Smooth muscle cell (in vitro differentiated cells): Measurements from ENCODE around the gene PREX1. TPM values are rescaled to one million over a fixed set of nuclear protein-coding genes. Genes with fewer than 3 reads are reported as not detected.

Source experiments
- DNase-seq: peaks from one replicate; lab custom pipeline; 2025; ENCODE audit not compliant: unreplicated experiment; lab: John Stamatoyannopoulos, UW
- H2AFZ ChIP-seq: fragments of 200-600 bp; sonication (generic); 2 replicates; pipeline ENCODE4 v1.6.0; 2016; ENCODE audit warnings: antibody characterized with exemption, low read depth, mild to moderate bottlenecking
- H3F3A ChIP-seq: fragments of 200-600 bp; sonication (generic); 2 replicates; pipeline ENCODE4 v1.6.0; 2017; ENCODE audit warnings: antibody characterized with exemption, low read depth
- H3K27ac ChIP-seq: fragments of 200-600 bp; sonication (generic); 2 replicates; pipeline ENCODE4 v1.5.1; 2016; ENCODE audit warnings: low read depth, mild to moderate bottlenecking
- H3K27me3 ChIP-seq: fragments of 200-600 bp; sonication (generic); 2 replicates; pipeline ENCODE4 v1.6.1; 2016; ENCODE audit warnings: low read depth, mild to moderate bottlenecking
- H3K36me3 ChIP-seq: fragments of 200-600 bp; sonication (generic); 2 replicates; pipeline ENCODE4 v1.5.1; 2016; ENCODE audit warnings: low read depth
- H3K4me1 ChIP-seq: fragments of 200-600 bp; sonication (generic); 2 replicates; pipeline ENCODE4 v1.5.1; 2016; ENCODE audit warnings: low read depth
- H3K4me2 ChIP-seq: fragments of 200-600 bp; sonication (generic); 2 replicates; pipeline ENCODE4 v1.6.0; 2016; ENCODE audit warnings: mild to moderate bottlenecking
- H3K4me3 ChIP-seq: fragments of 200-600 bp; sonication (generic); 2 replicates; pipeline ENCODE4 v1.5.1; 2016; ENCODE audit warnings: mild to moderate bottlenecking
- H3K79me2 ChIP-seq: fragments of 200-600 bp; sonication (generic); 2 replicates; pipeline ENCODE4 v1.6.0; 2016; ENCODE audit warnings: low read depth, mild to moderate bottlenecking
- H3K9ac ChIP-seq: fragments of 200-600 bp; sonication (generic); 2 replicates; pipeline ENCODE4 v1.6.0; 2016; ENCODE audit warnings: low read depth
- H3K9me3 ChIP-seq: fragments of 200-600 bp; sonication (generic); replicated peaks from 2 replicates; pipeline ENCODE4 v1.5.1; 2016; ENCODE audit warnings: low read depth
- H4K20me1 ChIP-seq: fragments of 200-600 bp; sonication (generic); 2 replicates; pipeline ENCODE4 v1.6.0; 2016; ENCODE audit warnings: low read depth
- WGBS: methylation state at CpG from one replicate; pipeline ENCODE4 v1.1.7; 2016; ENCODE audit warnings: low lambda C conversion rate; 5-methylcytosine and 5-hydroxymethylcytosine counted together
- polyA plus RNA-seq: library from polyadenylated mRNA; unstranded; fragments of >200 nt; fragmentation: Nextera tagmentation; extraction: Ambion mirVana; gene quantifications from 2 replicates; pipeline ENCODE4 v1.2.1, GENCODE V29; 2016
- total RNA-seq: library from RNA; depleted of rRNA; stranded (reverse); fragments of >200 nt; gene quantifications from 2 replicates; pipeline ENCODE4 v1.2.3, GENCODE V29; 2014
- TF ChIP-seq, protein P1 (sequence below): fragments of 200-600 bp; sonication (generic); IDR thresholded peaks from 2 replicates; pipeline ENCODE4 v1.5.1; 2017; ENCODE audit warnings: borderline replicate concordance, mild to moderate bottlenecking, antibody characterized with exemption; ENCODE audit not compliant: insufficient read depth, poor library complexity, severe bottlenecking

Gene PREX1
- total and polyA plus RNA-seq, 2 experiments from 2014 or later = 0.04 to 0.30 TPM

DNA sequence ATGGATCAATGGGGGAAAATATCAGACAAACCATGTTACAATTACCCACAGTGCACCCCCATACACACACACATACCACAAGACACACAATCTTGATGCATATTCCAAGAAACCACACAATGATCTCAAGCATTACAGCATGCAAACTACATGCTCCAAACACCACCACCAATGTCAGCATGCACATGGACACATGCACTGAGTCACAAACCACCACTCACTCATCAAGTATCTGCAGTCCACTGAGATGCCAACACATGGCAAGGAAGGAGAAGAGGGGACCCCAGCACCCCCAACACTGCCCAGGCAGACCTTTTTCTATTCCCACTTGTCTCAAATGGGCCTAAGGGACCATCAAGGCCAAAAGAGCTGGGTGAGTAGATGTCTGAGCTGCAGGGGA lies 91.6 kb downstream of the PREX1 start:
- Histone ChIP-seq H3K79me2 (no peaks in the 10 kb centered on the region), H3K4me2 (no peak overlapping the region), H3K27me3 (no peaks in the 10 kb centered on the region), H3K9me3 (no peaks in the 10 kb centered on the region), H3K36me3 (no peaks in the 10 kb centered on the region), H2AFZ (no peak overlapping the region), H3K4me3 (no peak overlapping the region), H3K27ac (no peak overlapping the region), H3F3A (no peaks in the 10 kb centered on the region), H3K9ac (no peak overlapping the region), H4K20me1 (no peaks in the 10 kb centered on the region), H3K4me1 (no peaks in the 10 kb centered on the region)
- TF ChIP-seq, protein P1, sequence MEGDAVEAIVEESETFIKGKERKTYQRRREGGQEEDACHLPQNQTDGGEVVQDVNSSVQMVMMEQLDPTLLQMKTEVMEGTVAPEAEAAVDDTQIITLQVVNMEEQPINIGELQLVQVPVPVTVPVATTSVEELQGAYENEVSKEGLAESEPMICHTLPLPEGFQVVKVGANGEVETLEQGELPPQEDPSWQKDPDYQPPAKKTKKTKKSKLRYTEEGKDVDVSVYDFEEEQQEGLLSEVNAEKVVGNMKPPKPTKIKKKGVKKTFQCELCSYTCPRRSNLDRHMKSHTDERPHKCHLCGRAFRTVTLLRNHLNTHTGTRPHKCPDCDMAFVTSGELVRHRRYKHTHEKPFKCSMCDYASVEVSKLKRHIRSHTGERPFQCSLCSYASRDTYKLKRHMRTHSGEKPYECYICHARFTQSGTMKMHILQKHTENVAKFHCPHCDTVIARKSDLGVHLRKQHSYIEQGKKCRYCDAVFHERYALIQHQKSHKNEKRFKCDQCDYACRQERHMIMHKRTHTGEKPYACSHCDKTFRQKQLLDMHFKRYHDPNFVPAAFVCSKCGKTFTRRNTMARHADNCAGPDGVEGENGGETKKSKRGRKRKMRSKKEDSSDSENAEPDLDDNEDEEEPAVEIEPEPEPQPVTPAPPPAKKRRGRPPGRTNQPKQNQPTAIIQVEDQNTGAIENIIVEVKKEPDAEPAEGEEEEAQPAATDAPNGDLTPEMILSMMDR = no peak
- DNase-seq = no peak

DNA sequence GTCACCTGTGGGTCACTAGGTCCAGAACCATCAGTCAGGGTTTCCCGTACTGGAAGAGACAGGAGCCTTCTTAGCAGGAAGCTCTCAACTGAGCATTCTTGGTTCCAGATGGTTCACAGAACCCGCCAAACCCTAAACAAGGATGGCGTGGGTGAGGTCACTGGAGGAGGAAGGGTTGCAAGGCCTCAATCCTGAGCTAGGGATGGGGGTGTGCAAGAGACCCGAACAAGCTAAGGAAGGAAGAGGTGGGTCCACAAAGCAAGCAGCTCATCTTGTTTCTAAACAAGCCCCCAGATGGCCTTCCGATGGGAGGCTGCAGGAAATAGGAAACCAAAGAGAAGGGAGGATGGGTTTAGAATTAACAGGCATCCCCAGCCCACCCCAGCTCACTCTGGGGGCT lies 92.7 kb downstream of the PREX1 start:
- 91% methylated on average over 5 of the region's 5 CpGs for WGBS
- no peaks in the 10 kb centered on the region for H3K4me1 ChIP-seq
- no peaks in the 10 kb centered on the region for H3K9me3 ChIP-seq
- no peaks in the 10 kb centered on the region for H4K20me1 ChIP-seq
- H2AFZ ChIP-seq = no peak overlapping the region
- no peaks in the 10 kb centered on the region for H3K36me3 ChIP-seq
- no peak overlapping the region for H3K4me2 ChIP-seq
- no peaks in the 10 kb centered on the region for H3F3A ChIP-seq
- H3K4me3 ChIP-seq = no peak overlapping the region
- TF ChIP-seq, protein P1 = no peak
- H3K27ac ChIP-seq = no peak overlapping the region
- DNase-seq = no peak
- no peak overlapping the region for H3K9ac ChIP-seq
- H3K27me3 ChIP-seq = no peaks in the 10 kb centered on the region
- no peaks in the 10 kb centered on the region for H3K79me2 ChIP-seq

DNA sequence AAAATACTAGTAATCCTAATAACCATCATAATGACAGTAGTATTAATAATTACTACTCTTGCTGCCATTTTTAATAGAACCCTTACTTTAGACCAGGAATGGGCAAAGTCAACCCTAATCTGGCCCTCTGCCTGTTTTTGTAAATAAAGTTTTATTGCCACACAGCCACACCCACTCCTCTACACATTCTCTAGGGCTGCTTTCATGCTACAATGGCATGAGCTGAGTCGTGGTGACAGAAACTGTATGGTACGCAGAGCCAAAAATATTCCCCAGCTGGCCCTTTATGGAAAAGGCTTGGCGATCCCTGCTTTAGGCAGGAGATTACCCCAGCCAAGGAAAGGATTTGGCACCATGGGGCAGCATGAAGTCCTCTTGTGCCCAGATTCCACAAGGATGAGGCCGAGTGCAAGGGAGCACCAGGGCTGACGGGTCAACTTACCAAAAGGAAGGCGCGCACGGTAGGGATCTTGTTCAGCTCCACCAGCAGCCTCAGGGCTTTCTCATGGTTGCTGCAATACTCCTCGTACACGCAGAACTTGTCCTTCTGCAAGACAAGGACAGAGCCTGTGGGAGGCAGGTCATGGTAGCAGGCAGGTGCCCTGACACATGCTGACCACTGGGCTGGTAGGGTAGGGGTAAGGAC lies 93.6 kb downstream of the PREX1 start:
- no peak for DNase-seq
- WGBS = 89% methylated on average over 10 of the region's 10 CpGs

DNA sequence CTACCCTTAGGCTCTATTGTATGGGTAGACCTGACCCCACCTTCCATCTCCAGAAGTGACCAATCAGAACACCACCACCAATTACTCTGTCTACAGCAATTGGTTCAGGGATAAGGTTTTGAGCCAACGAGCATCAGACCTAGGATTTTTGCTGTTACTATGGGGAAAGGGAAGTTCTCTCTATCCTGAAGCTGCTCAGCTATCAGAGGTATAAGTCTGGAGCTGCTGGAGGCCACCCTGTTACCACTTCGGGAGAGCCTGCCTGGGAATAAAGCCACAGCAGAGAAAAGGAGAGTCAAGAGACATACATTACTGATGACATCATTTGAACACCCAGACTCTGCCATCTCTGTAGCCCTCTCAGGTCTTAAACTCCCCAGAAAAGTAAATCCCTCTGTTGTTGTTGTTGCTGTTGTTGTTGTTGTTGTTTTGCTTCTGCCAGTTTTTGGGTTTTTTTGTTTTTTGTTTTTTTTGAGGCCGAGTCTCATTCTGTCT lies 94.5 kb downstream of the PREX1 start:
- H3K4me2 ChIP-seq = no peak overlapping the region
- no peaks in the 10 kb centered on the region for H3K9me3 ChIP-seq
- H2AFZ ChIP-seq = no peak overlapping the region
- H3K4me1 ChIP-seq = no peaks in the 10 kb centered on the region
- H3F3A ChIP-seq = no peaks in the 10 kb centered on the region
- no peak overlapping the region for H3K9ac ChIP-seq
- WGBS = 63% methylated on average over 3 of the region's 3 CpGs
- no peaks in the 10 kb centered on the region for H3K79me2 ChIP-seq
- H3K27ac ChIP-seq = no peak overlapping the region
- TF ChIP-seq, protein P1 = no peak
- H3K4me3 ChIP-seq = no peak overlapping the region
- no peak for DNase-seq
- H3K36me3 ChIP-seq = no peaks in the 10 kb centered on the region
- H4K20me1 ChIP-seq = no peaks in the 10 kb centered on the region
- no peaks in the 10 kb centered on the region for H3K27me3 ChIP-seq

More for the DNA sequence above, 93.6 kb downstream of the PREX1 start:
- Histone ChIP-seq H3F3A (no peaks in the 10 kb centered on the region), H3K27me3 (no peaks in the 10 kb centered on the region), H3K36me3 (no peaks in the 10 kb centered on the region), H4K20me1 (no peaks in the 10 kb centered on the region), H3K4me1 (no peaks in the 10 kb centered on the region), H3K27ac (no peak overlapping the region), H3K79me2 (no peaks in the 10 kb centered on the region), H3K4me3 (no peak overlapping the region), H3K9ac (no peak overlapping the region), H3K4me2 (no peak overlapping the region), H3K9me3 (no peaks in the 10 kb centered on the region), H2AFZ (no peak overlapping the region)
- TF ChIP-seq, protein P1 = no peak
